Omental fat pad (tissue), 4 donors: ENCODE data around the gene HOXA11. TPM values are rescaled to one million over a fixed set of nuclear protein-coding genes. Genes with fewer than 3 reads are reported as not detected.

ENCODE experiments used
- ATAC-seq: fragments of 150-250 bp; one replicate; pipeline ENCODE4 v1.9.1; 2016; ENCODE audit warnings: mild to moderate bottlenecking, moderate library complexity; ENCODE audit not compliant: low FRiP score
- DNase-seq: peaks from one replicate; pipeline ENCODE4 v3.0.0-alpha.2; 2019; ENCODE audit warnings: low spot score
- total RNA-seq, 4 donors: library from RNA; depleted of rRNA; stranded (reverse); fragments of >200 nt; gene quantifications; one replicate each; pipeline ENCODE4 v1.1.0, GENCODE V29; 2016
- TF ChIP-seq, protein P1 (sequence below), 3 donors: fragments of 450-650 bp; IDR thresholded peaks; one replicate each; pipeline ENCODE4 v1.5.1; 2016 to 2017; ENCODE audit warnings: antibody characterized with exemption in 3 of 3, mild to moderate bottlenecking in 3 of 3, moderate library complexity in 2 of 3

HOXA11 gene
- total RNA-seq, 4 donors from 2014 or later, result not detected

DNA sequence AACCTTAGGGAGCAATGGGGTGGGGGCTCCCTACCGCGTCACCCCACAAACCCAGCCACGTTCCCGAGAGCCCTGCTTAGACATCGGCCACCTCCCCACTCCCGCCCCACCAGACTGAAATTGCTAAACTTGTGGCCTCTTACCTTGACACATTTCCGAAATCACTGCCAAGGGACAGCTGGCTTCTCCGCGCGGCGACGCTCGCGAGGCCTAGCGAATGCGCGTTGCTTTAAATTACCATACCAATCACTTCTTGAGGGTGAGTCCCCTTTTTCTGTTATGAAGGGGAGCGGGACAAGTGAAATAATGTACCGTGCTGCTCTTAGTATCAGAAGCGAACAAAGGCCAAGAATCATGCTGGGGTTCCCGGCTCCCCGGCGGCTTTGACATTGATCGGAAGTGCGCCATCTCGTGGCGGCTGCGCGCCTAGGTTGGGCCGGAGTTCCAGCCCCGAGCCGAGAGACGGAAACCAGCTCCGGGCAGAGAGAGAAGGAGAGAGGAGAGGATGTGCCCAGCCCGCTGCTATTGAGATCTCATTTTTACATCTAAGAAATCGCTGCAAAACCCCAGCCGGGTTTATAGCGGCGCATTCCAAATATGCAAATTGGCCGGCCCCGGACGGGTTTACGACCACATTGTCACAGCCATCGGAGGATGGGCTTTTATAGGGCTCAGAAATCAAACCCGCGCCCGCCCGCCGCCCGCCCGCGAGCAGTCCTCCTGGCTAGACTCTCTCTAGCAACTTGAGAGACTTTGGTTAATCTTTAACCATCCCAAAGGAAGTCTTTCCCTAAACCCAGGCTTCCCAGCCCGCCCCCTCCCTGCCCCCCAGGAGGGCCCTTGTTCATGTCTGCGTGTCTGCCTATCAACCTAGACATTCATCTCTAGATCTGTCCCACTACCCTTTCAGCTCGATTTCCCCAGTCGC lies 5.3 kb downstream of the HOXA11 start:
- DNase-seq (peak; percentile 33), ATAC-seq (no peak)
- TF ChIP-seq, protein P1, sequence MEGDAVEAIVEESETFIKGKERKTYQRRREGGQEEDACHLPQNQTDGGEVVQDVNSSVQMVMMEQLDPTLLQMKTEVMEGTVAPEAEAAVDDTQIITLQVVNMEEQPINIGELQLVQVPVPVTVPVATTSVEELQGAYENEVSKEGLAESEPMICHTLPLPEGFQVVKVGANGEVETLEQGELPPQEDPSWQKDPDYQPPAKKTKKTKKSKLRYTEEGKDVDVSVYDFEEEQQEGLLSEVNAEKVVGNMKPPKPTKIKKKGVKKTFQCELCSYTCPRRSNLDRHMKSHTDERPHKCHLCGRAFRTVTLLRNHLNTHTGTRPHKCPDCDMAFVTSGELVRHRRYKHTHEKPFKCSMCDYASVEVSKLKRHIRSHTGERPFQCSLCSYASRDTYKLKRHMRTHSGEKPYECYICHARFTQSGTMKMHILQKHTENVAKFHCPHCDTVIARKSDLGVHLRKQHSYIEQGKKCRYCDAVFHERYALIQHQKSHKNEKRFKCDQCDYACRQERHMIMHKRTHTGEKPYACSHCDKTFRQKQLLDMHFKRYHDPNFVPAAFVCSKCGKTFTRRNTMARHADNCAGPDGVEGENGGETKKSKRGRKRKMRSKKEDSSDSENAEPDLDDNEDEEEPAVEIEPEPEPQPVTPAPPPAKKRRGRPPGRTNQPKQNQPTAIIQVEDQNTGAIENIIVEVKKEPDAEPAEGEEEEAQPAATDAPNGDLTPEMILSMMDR (IDR thresholded peaks at IDR 0.05), result peak in 2 of 3 donors; percentile 13 to 50

DNA sequence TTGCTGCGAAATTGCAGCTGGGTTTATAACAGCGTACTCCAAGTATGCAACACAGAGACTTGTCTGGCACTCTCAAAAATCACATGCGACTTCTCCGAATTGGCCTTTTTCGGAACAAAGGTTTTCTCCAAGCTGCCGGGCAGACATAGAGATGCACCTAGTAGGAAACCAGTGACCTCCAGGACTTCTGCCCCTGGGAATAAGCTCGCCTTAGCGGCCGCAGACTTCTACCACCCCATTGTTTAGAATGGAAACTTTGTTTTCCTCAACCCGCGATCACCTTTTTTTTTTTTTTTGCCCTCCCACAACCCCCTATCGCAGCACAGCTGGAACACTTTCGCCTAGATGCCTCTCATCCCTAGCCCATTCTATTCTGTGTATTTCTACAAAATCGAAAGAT lies 6.0 kb downstream of the HOXA11 start:
- ATAC-seq (no peak), DNase-seq (peak; percentile 16)
- TF ChIP-seq, protein P1 (IDR thresholded peaks at IDR 0.05), result no peak

DNA sequence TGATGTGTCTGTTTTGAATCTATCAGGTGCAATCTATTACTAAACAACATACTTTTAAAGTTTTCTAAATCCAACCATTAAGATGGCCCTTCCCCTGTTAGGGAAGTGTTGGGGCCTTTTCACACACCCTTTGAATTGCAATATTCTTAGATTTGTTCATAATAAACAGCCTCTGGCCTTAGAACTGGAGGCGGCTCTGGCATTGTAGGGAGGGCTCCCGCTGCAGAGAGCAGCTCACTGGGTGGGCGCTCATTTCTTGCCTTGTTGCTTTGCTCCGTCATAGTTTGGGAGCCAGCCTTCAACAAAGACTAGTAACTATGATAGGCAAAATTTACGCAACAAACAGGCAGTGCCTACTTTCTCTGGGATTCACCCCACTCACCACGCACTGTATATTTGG lies 6.7 kb downstream of the HOXA11 start:
- ATAC-seq (no peak), DNase-seq (no peak)
- TF ChIP-seq, protein P1 (IDR thresholded peaks at IDR 0.05), result no peak

DNA sequence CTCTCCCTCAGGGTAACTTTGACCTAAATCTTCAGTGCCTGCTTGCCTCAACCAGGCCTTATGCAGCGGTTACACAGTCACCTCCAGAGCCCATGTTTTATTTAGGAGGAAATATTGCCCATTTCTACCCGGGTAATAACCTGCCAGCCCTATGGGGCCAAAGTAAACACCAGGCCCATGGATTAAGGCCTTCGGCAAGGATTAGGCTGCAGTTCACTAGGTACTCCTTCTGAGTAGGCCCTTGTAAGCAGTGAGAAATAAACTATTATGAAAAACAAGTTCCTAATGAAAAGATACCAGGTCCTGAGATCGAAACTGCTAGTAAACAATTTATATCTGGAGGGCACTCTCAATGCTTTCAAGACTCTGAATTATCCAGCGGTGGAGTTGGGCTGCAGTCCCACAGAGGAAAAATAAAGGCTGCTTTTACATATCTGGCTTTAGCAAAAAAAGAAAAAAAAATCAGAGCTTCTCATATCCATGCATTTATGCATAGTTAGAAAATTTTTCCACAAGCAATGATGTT lies 7.2 kb downstream of the HOXA11 start:
- ATAC-seq (no peak), DNase-seq (no peak)
- TF ChIP-seq, protein P1 (IDR thresholded peaks at IDR 0.05), result no peak

DNA sequence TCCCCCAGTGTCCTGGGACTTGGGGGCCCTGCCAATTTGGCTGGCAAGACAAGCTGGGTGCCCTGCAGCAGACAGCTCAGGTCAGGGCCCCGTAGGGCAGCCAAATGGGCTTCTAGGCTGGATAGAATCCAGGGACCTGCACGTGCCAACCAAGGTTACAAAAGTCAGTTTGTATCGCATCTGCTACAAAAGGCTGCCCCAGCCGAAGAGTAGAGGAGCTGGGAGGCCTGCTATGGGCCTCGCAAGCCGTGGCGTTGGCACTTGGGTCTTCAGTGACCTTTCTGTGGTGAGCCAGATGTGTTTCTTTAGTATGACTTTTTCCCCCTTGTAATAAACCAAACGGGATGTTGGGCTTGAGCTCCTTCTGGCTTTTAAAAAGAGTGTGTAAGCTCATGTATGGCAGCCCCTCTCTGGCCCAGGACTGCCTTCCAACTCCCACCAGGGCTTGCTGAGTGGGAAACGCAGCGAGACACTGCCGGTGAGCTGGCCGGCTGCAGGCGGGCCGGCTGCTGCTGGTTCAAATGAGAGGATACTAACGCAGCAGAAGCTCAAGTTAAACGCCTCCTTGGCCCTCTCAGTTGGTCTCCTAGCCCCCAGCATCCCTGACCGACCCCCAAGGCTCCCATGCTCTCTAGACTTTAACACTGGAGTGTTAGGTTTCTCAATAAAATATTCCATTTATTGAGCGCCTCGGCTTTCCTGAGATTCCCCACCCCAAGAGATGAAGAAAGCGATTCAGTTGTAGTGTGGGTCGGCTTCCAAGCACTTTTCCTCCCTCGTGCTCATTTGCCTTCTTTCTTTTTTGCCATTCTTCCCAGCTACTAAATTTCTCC lies 7.9 kb downstream of the HOXA11 start:
- DNase-seq (peak; percentile 18), ATAC-seq (no peak)
- TF ChIP-seq, protein P1 (IDR thresholded peaks at IDR 0.05), result no peak

DNA sequence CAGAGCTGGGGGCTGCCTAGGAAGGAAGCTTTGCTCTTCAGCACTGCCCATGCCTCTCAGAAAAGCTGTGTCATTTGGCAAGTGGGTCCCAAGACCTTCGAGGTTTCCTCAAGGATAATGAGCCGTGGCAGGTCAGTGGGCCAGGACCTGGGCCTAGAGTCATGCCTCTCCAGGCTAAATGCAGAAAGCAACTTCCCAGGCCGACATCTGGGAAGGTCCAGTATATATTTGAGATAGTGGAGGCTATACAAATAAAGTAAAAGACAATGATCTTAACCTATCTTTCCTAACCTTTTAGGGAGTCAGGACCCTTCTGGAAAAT lies 8.5 kb downstream of the HOXA11 start:
- peak; percentile 17 for DNase-seq
- TF ChIP-seq, protein P1 (IDR thresholded peaks at IDR 0.05), result no peak
- no peak for ATAC-seq
